Measurements from ENCODE around the gene ERP29. TPM values are rescaled to one million over a fixed set of nuclear protein-coding genes. Genes with fewer than 3 reads are reported as not detected.

ERP29 gene
- total RNA-seq, 2 donors from 2014 or later, result 152 to 183 TPM

- Histone ChIP-seq H3K9me3 (ENCODE audit: control insufficient read depth, low read length) (peaks cover 9% of the 10 kb centered on the region), H3K4me1 (ENCODE audit: control insufficient read depth, insufficient read depth, low read length) (no peaks in the 10 kb centered on the region), H3K27me3 (ENCODE audit: control insufficient read depth, insufficient read depth, low read length, poor library complexity, severe bottlenecking) (no peaks in the 10 kb centered on the region), H3K36me3 (ENCODE audit: control insufficient read depth, insufficient read depth, low read length) (peaks cover 12% of the 10 kb centered on the region), H3K27ac (ENCODE audit: low read depth, low read length) (no peak overlapping the region), H3K9ac (ENCODE audit: extremely low read depth, low read length, poor library complexity, severe bottlenecking) (no peak overlapping the region), H3K4me3 (ENCODE audit: low read length) (no peak overlapping the region)
- Mint-ChIP-seq H3K27ac (no peak overlapping the region), H3K27me3 (ENCODE audit: insufficient read depth) (no peaks in the 10 kb centered on the region), H3K9me3 (peaks cover 3% of the 10 kb centered on the region), H3K4me3 (no peak overlapping the region), H3K4me1 (peaks cover 4% of the 10 kb centered on the region), H3K36me3 (ENCODE audit: low read depth) (peaks cover 12% of the 10 kb centered on the region)
- 87 to 89% methylated on average over 3 to 8 of the region's 8 CpGs for WGBS, 2 experiments (ENCODE audit: insufficient coverage in 1 of 2, insufficient read length in 1 of 2)
- no peak for DNase-seq
- TF ChIP-seq CTCF (conservative IDR thresholded peaks at IDR 0.05), result no peak
These were observed 12.4 kb upstream of the ERP29 start for GRCh38 chr12:112000820-112001219.

DNA sequence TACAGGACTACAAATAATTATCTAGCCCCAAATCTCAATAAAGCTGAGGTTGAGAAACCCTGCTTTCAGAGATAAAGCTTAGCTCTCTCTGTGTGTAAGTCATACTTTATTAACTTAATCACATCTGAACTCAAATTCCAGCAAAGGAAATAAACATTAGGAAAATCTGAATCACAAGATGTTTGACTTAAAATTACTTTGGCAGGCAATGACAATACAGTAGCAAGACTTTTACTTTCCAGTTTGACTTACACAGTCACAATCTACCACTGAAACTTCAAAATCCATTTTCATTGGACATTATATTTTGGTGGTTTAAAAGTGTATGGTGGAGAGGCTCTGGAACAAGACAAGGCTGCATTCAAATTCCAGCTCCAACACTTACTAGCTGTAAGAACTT, 11.7 kb upstream of the ERP29 start:
- peaks cover 7% of the 10 kb centered on the region for H3K4me1 Mint-ChIP-seq
- Histone ChIP-seq H3K27me3 (ENCODE audit: control insufficient read depth, insufficient read depth, low read length, poor library complexity, severe bottlenecking) (no peaks in the 10 kb centered on the region), H3K27ac (ENCODE audit: low read depth, low read length) (no peak overlapping the region), H3K4me1 (ENCODE audit: control insufficient read depth, insufficient read depth, low read length) (no peaks in the 10 kb centered on the region), H3K4me3 (ENCODE audit: low read length) (no peak overlapping the region), H3K9me3 (ENCODE audit: control insufficient read depth, low read length) (peaks cover 9% of the 10 kb centered on the region), H3K9ac (ENCODE audit: extremely low read depth, low read length, poor library complexity, severe bottlenecking) (no peak overlapping the region), H3K36me3 (ENCODE audit: control insufficient read depth, insufficient read depth, low read length) (peaks cover 12% of the 10 kb centered on the region)
- TF ChIP-seq CTCF (conservative IDR thresholded peaks at IDR 0.05), result no peak
- no peaks in the 10 kb centered on the region for H3K27me3 Mint-ChIP-seq (ENCODE audit: insufficient read depth)
- peaks cover 12% of the 10 kb centered on the region for H3K36me3 Mint-ChIP-seq (ENCODE audit: low read depth)
- peaks cover 3% of the 10 kb centered on the region for H3K9me3 Mint-ChIP-seq
- no peak overlapping the region for H3K4me3 Mint-ChIP-seq
- DNase-seq, result no peak
- H3K27ac Mint-ChIP-seq, result no peak overlapping the region

DNA sequence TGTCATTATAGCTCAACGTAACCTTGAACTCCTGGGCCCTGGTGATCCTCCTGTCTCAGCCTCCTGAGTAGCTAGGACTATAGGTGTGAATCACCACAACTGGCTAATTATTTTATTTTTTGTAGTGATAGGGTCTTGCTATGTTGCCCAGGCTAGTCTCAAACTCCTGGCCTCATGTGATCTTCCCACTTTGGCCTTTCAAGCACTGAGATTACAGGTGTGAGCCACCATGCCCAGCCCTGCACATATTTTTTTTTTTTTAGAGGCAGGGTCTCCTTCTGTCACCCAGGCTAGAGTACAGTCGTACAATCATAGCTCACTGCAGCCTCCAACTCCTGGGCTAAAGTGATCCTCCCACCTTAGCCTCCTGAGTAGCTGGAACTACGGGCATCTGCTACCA, 9.2 kb upstream of the ERP29 start:
- no peak overlapping the region for H3K27ac ChIP-seq (ENCODE audit: low read depth, low read length)
- no peak for DNase-seq
- H3K4me1 ChIP-seq (ENCODE audit: control insufficient read depth, insufficient read depth, low read length), result no peaks in the 10 kb centered on the region
- Mint-ChIP-seq H3K4me3 (no peak overlapping the region), H3K9me3 (peaks cover 3% of the 10 kb centered on the region), H3K36me3 (ENCODE audit: low read depth) (peaks cover 12% of the 10 kb centered on the region), H3K4me1 (peaks cover 7% of the 10 kb centered on the region), H3K27ac (no peak overlapping the region), H3K27me3 (ENCODE audit: insufficient read depth) (no peaks in the 10 kb centered on the region)
- no peak overlapping the region for H3K9ac ChIP-seq (ENCODE audit: extremely low read depth, low read length, poor library complexity, severe bottlenecking)
- H3K4me3 ChIP-seq (ENCODE audit: low read length), result no peak overlapping the region
- 96 to 100% methylated on average over 2 to 3 of the region's 3 CpGs for WGBS, 2 experiments (ENCODE audit: insufficient coverage in 1 of 2, insufficient read length in 1 of 2)
- peaks cover 12% of the 10 kb centered on the region for H3K36me3 ChIP-seq (ENCODE audit: control insufficient read depth, insufficient read depth, low read length)
- no peaks in the 10 kb centered on the region for H3K27me3 ChIP-seq (ENCODE audit: control insufficient read depth, insufficient read depth, low read length, poor library complexity, severe bottlenecking)
- TF ChIP-seq CTCF (conservative IDR thresholded peaks at IDR 0.05), result no peak
- H3K9me3 ChIP-seq (ENCODE audit: control insufficient read depth, low read length), result peaks cover 9% of the 10 kb centered on the region

Data from endodermal cell (in vitro differentiated cells).